HepG2 (cell line): Measurements from ENCODE around the gene NINJ2. TPM values are rescaled to one million over a fixed set of nuclear protein-coding genes. Genes with fewer than 3 reads are reported as not detected.

Experiments used
- ATF7-NPFF ChIP-seq: sonication (generic); formaldehyde crosslinking; IDR thresholded peaks from 2 replicates; pipeline ENCODE4 v1.8.1; 2023; ENCODE audit warnings: mild to moderate bottlenecking, low read depth, missing genetic modification reagents, moderate library complexity
- CEBPG ChIP-seq: IDR thresholded peaks from 2 replicates; pipeline ENCODE4 v1.6.1; 2016
- ELF1 ChIP-seq: sonication (generic); formaldehyde crosslinking; IDR thresholded peaks from 2 replicates; pipeline ENCODE4 v1.4.0; 2020; ENCODE audit warnings: missing genetic modification reagents
- FOXP1 ChIP-seq, 2 experiments: fragments of 450-650 bp in 1 of 2; IDR thresholded peaks; 2 replicates each; pipeline ENCODE4 v1.6.1; 2017 to 2018; ENCODE audit warnings: antibody characterized with exemption in 1 of 2
- GATAD2A ChIP-seq: IDR thresholded peaks from 2 replicates; pipeline ENCODE4 v1.6.1; 2016
- HNF1A ChIP-seq, 2 experiments: sonication (generic) in 1 of 2; formaldehyde crosslinking in 1 of 2; IDR thresholded peaks; 2 replicates each; pipeline versions ENCODE4 v1.4.0 to v1.6.1; 2016 to 2020; ENCODE audit warnings: borderline replicate concordance in 1 of 2, low read depth in 1 of 2, mild to moderate bottlenecking in 1 of 2, missing genetic modification reagents in 1 of 2
- IKZF5 ChIP-seq: IDR thresholded peaks from 2 replicates; pipeline ENCODE4 v1.6.1; 2018; ENCODE audit warnings: missing genetic modification reagents, mild to moderate bottlenecking, missing compliant biosample characterization
- KLF16 ChIP-seq, 2 experiments: sonication (generic) in 1 of 2; formaldehyde crosslinking in 1 of 2; IDR thresholded peaks; 2 replicates each; pipeline versions ENCODE4 v1.6.1 to v1.8.0; 2016 to 2023; ENCODE audit warnings: missing genetic modification reagents in 2 of 2, missing compliant biosample characterization in 1 of 2
- KLF9 ChIP-seq: IDR thresholded peaks from 2 replicates; pipeline ENCODE4 v1.6.1; 2016; ENCODE audit warnings: low read depth
- NCOA1 ChIP-seq: sonication (generic); formaldehyde crosslinking; IDR thresholded peaks from 2 replicates; pipeline ENCODE4 v1.9.0; 2021; ENCODE audit warnings: missing genetic modification reagents
- PHF21A ChIP-seq: sonication (generic); formaldehyde crosslinking; IDR thresholded peaks from 2 replicates; pipeline ENCODE4 v1.5.0; 2020; ENCODE audit warnings: mild to moderate bottlenecking, missing genetic modification reagents
- POGK ChIP-seq: sonication (generic); formaldehyde crosslinking; conservative IDR thresholded peaks from 2 replicates; pipeline ENCODE4 v1.8.0; 2022; ENCODE audit warnings: mild to moderate bottlenecking, moderate library complexity, missing genetic modification reagents
- RFXANK ChIP-seq: IDR thresholded peaks from 2 replicates; pipeline ENCODE4 v1.6.1; 2016
- RXRB ChIP-seq: IDR thresholded peaks from 2 replicates; pipeline ENCODE4 v1.6.1; 2016; ENCODE audit warnings: borderline replicate concordance, missing genetic modification reagents, missing compliant biosample characterization
- SKI ChIP-seq: fragments of 450-650 bp; IDR thresholded peaks from one replicate; pipeline ENCODE4 v1.6.1; 2018; ENCODE audit warnings: mild to moderate bottlenecking; ENCODE audit not compliant: partially characterized antibody
- SOX6 ChIP-seq, 2 experiments: fragments of 450-650 bp in 1 of 2; sonication (generic) in 1 of 2; formaldehyde crosslinking in 1 of 2; IDR thresholded peaks; 2 replicates each; pipeline versions ENCODE4 v1.4.0 to v1.6.1; 2017 to 2020; ENCODE audit warnings: antibody characterized with exemption in 1 of 2, mild to moderate bottlenecking in 1 of 2, missing genetic modification reagents in 1 of 2
- TAF1 ChIP-seq: sonication (generic); formaldehyde crosslinking; IDR thresholded peaks from 2 replicates; pipeline ENCODE4 v1.4.0; 2020; ENCODE audit warnings: missing genetic modification reagents
- TBX2 ChIP-seq: sonication (generic); formaldehyde crosslinking; IDR thresholded peaks from 2 replicates; pipeline ENCODE4 v1.5.0; 2020; ENCODE audit warnings: missing genetic modification reagents, mild to moderate bottlenecking, borderline replicate concordance
- TBX3 ChIP-seq: fragments of 450-650 bp; IDR thresholded peaks from 2 replicates; pipeline ENCODE4 v1.6.1; 2017; ENCODE audit warnings: antibody characterized with exemption, mild to moderate bottlenecking, inconsistent platforms, borderline replicate concordance
- ZNF121 ChIP-seq: sonication (generic); formaldehyde crosslinking; IDR thresholded peaks from 2 replicates; pipeline ENCODE4 v1.5.0; 2020; ENCODE audit warnings: mild to moderate bottlenecking, missing genetic modification reagents
- ZNF7 ChIP-seq: IDR thresholded peaks from 2 replicates; pipeline ENCODE4 v1.6.1; 2016; ENCODE audit warnings: missing biosample characterization, missing genetic modification reagents
- polyA plus RNA-seq, 8 experiments: library from polyadenylated mRNA; depleted of rRNA in 3 of 8; stranded (reverse) in 7 of 8; unstranded in 1 of 8; fragments of >200 nt; fragmentation: Illumina TruSeq in 4 of 8; extraction: Trizol in 4 of 8; gene quantifications; 2 replicates each; pipeline versions ENCODE4 v1.2.1 to v1.2.3, GENCODE V29; 2011 to 2016; ENCODE audit warnings: low read depth in 4 of 8, missing spikeins in 1 of 8, mixed read lengths in 1 of 8; ENCODE audit not compliant: insufficient read depth in 1 of 8
- total RNA-seq, 5 experiments: library from RNA; depleted of rRNA; stranded (reverse); fragments of >200 nt; fragmentation: Illumina TruSeq; extraction: Trizol; gene quantifications; 2 replicates each; pipeline ENCODE4 v1.2.3, GENCODE V29; 2016; ENCODE audit warnings: low read depth in 1 of 5
- TF ChIP-seq, protein P1 (sequence below): sonication (generic); formaldehyde crosslinking; IDR thresholded peaks from 2 replicates; pipeline ENCODE4 v1.4.0; 2020; ENCODE audit warnings: low read depth, mild to moderate bottlenecking, missing genetic modification reagents

Gene NINJ2
- total and polyA plus RNA-seq, 2 of the 13 experiments (the other 11 are each of a cell fraction or from before 2014, with no cell fraction given): 0.62 to 3.8 TPM

GRCh38 chr12:632102-632696 is 31.0 kb downstream of the NINJ2 start (continued):
- 0 out of 4 replicates have a peak, but pooled peaks of 1 of the 2 experiments have one; percentile 37 for TF ChIP-seq KLF16 (CRISPR knock-in tag; IDR thresholded peaks at IDR 0.05)
- TF ChIP-seq SOX6 (IDR thresholded peaks at IDR 0.05): no peak
- TF ChIP-seq SOX6 (CRISPR knock-in tag; IDR thresholded peaks at IDR 0.05): peak; percentile 71
- peak; percentile 93 for TF ChIP-seq ZNF7
- peak; percentile 61 for TF ChIP-seq CEBPG (CRISPR knock-in tag)
- TF ChIP-seq, protein P1, sequence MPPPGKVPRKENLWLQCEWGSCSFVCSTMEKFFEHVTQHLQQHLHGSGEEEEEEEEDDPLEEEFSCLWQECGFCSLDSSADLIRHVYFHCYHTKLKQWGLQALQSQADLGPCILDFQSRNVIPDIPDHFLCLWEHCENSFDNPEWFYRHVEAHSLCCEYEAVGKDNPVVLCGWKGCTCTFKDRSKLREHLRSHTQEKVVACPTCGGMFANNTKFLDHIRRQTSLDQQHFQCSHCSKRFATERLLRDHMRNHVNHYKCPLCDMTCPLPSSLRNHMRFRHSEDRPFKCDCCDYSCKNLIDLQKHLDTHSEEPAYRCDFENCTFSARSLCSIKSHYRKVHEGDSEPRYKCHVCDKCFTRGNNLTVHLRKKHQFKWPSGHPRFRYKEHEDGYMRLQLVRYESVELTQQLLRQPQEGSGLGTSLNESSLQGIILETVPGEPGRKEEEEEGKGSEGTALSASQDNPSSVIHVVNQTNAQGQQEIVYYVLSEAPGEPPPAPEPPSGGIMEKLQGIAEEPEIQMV (CRISPR knock-in tag): peak; percentile 71; the same call in 1 of the 2 replicates
- no peak for TF ChIP-seq HNF1A (IDR thresholded peaks at IDR 0.05; ENCODE audit: low read depth)
- peak; percentile 17; the same call in 1 of the 2 replicates for TF ChIP-seq HNF1A (CRISPR knock-in tag; IDR thresholded peaks at IDR 0.05; ENCODE audit: borderline replicate concordance)
- TF ChIP-seq ELF1 (CRISPR knock-in tag): 0 out of 2 replicates have a peak, but pooled peaks have one; percentile 28
- TF ChIP-seq KLF9 (CRISPR knock-in tag): no peak
- no peak for TF ChIP-seq FOXP1 (IDR thresholded peaks at IDR 0.05)
- TF ChIP-seq FOXP1 (CRISPR knock-in tag; IDR thresholded peaks at IDR 0.05): peak; percentile 71
- no peak for TF ChIP-seq RFXANK (CRISPR knock-in tag)
- no peak for TF ChIP-seq POGK (CRISPR knock-in tag)
- TF ChIP-seq TBX2 (CRISPR knock-in tag): peak; percentile 81
- TF ChIP-seq NCOA1 (CRISPR knock-in tag): no peak
- 0 out of 2 replicates have a peak, but pooled peaks have one; percentile 20 for TF ChIP-seq ZNF121
- peak; percentile 71 for TF ChIP-seq RXRB (CRISPR knock-in tag)
- TF ChIP-seq TBX3: peak; percentile 57; the same call in 1 of the 2 replicates
- no peak for TF ChIP-seq TAF1 (CRISPR knock-in tag)
- TF ChIP-seq IKZF5 (CRISPR knock-in tag): 0 out of 2 replicates have a peak, but pooled peaks have one; percentile 24
- peak; percentile 81 for TF ChIP-seq GATAD2A (CRISPR knock-in tag)
- peak; percentile 87 for TF ChIP-seq SKI
- peak; percentile 89 for TF ChIP-seq PHF21A (CRISPR knock-in tag)
- no peak for TF ChIP-seq ATF7-NPFF (CRISPR knock-in tag)
